Activated naive CD4-positive, alpha-beta T cell treated with anti-CD3 and anti-CD28 coated beads, Interleukin-2, amount 50 U/mL, for 24 hours (primary cell): Measurements from ENCODE around the gene TACR1.
"Not testable (repeated sequence)": the region's sequence is repeated elsewhere in the genome, so short reads cannot be mapped to it uniquely, and the experiment has no call there.

Experiments
- H3K27ac Mint-ChIP-seq: one replicate; pipeline ENCODE4 v1.8.0; 2021; ENCODE audit warnings: mild to moderate bottlenecking, mixed read lengths
- H3K27me3 Mint-ChIP-seq: one replicate; pipeline ENCODE4 v1.8.0; 2021; ENCODE audit warnings: mixed read lengths
- H3K36me3 Mint-ChIP-seq: one replicate; pipeline ENCODE4 v1.8.0; 2021; ENCODE audit warnings: mixed read lengths
- H3K4me1 Mint-ChIP-seq: one replicate; pipeline ENCODE4 v1.8.0; 2021; ENCODE audit warnings: mixed read lengths
- H3K4me3 Mint-ChIP-seq: one replicate; pipeline ENCODE4 v1.8.0; 2021; ENCODE audit warnings: mild to moderate bottlenecking, mixed read lengths
- H3K9me3 Mint-ChIP-seq: one replicate; pipeline ENCODE4 v1.8.0; 2021; ENCODE audit warnings: mixed read lengths

Gene TACR1

GRCh38 chr2:75174519-75174918, 24.8 kb downstream of the TACR1 start:
- Mint-ChIP-seq H3K4me3 (no peak overlapping the region), H3K36me3 (no peaks in the 10 kb centered on the region), H3K4me1 (no peaks in the 10 kb centered on the region), H3K27ac (no peak overlapping the region), H3K9me3 (no peaks in the 10 kb centered on the region), H3K27me3 (peaks cover 1% of the 10 kb centered on the region)

GRCh38 chr2:75173740-75174139, 25.6 kb downstream of the TACR1 start:
- no peaks in the 10 kb centered on the region for H3K36me3 Mint-ChIP-seq
- no peak overlapping the region for H3K4me3 Mint-ChIP-seq
- H3K27ac Mint-ChIP-seq: no peak overlapping the region
- no peaks in the 10 kb centered on the region for H3K9me3 Mint-ChIP-seq
- peaks cover 1% of the 10 kb centered on the region for H3K27me3 Mint-ChIP-seq
- no peaks in the 10 kb centered on the region for H3K4me1 Mint-ChIP-seq

- H3K36me3 Mint-ChIP-seq, H3K4me3 Mint-ChIP-seq, H3K4me1 Mint-ChIP-seq, H3K27me3 Mint-ChIP-seq, H3K27ac Mint-ChIP-seq, H3K9me3 Mint-ChIP-seq: not testable (repeated sequence)
Observed at GRCh38 chr2:75171423-75171822, 27.9 kb downstream of the TACR1 start.

GRCh38 chr2:75170889-75171288, 28.4 kb downstream of the TACR1 start:
- Mint-ChIP-seq H3K9me3 (no peaks in the 10 kb centered on the region), H3K36me3 (no peaks in the 10 kb centered on the region)

GRCh38 chr2:75168186-75168585, 31.1 kb downstream of the TACR1 start:
- Mint-ChIP-seq H3K4me1 (no peaks in the 10 kb centered on the region), H3K27ac (no peak overlapping the region), H3K36me3 (no peaks in the 10 kb centered on the region), H3K27me3 (peaks cover 1% of the 10 kb centered on the region), H3K9me3 (no peaks in the 10 kb centered on the region), H3K4me3 (no peak overlapping the region)

More at GRCh38 chr2:75170889-75171288, 28.4 kb downstream of the TACR1 start:
- no peak overlapping the region for H3K4me3 Mint-ChIP-seq
- peaks cover 1% of the 10 kb centered on the region for H3K27me3 Mint-ChIP-seq
- H3K27ac Mint-ChIP-seq: no peak overlapping the region
- no peaks in the 10 kb centered on the region for H3K4me1 Mint-ChIP-seq

- H3K27me3 Mint-ChIP-seq: peaks cover 1% of the 10 kb centered on the region
- no peak overlapping the region for H3K4me3 Mint-ChIP-seq
- no peak overlapping the region for H3K27ac Mint-ChIP-seq
- no peaks in the 10 kb centered on the region for H3K36me3 Mint-ChIP-seq
- no peaks in the 10 kb centered on the region for H3K4me1 Mint-ChIP-seq
- no peaks in the 10 kb centered on the region for H3K9me3 Mint-ChIP-seq
Observed at GRCh38 chr2:75166491-75166890, 32.8 kb downstream of the TACR1 start.

GRCh38 chr2:75162897-75163296, 36.4 kb downstream of the TACR1 start:
- no peaks in the 10 kb centered on the region for H3K36me3 Mint-ChIP-seq
- peaks cover 2% of the 10 kb centered on the region for H3K27me3 Mint-ChIP-seq
- no peak overlapping the region for H3K27ac Mint-ChIP-seq
- H3K4me3 Mint-ChIP-seq: no peak overlapping the region
- H3K4me1 Mint-ChIP-seq: no peaks in the 10 kb centered on the region
- H3K9me3 Mint-ChIP-seq: no peaks in the 10 kb centered on the region

- Mint-ChIP-seq H3K9me3 (no peaks in the 10 kb centered on the region), H3K4me1 (no peaks in the 10 kb centered on the region)
Observed at GRCh38 chr2:75162259-75162658, 37.1 kb downstream of the TACR1 start.

GRCh38 chr2:75157435-75157834, 41.9 kb downstream of the TACR1 start:
- H3K27ac Mint-ChIP-seq: no peak overlapping the region
- H3K36me3 Mint-ChIP-seq: no peaks in the 10 kb centered on the region
- H3K4me1 Mint-ChIP-seq: no peaks in the 10 kb centered on the region
- peaks cover 2% of the 10 kb centered on the region for H3K27me3 Mint-ChIP-seq
- H3K4me3 Mint-ChIP-seq: no peak overlapping the region
- H3K9me3 Mint-ChIP-seq: no peaks in the 10 kb centered on the region

More at GRCh38 chr2:75162259-75162658, 37.1 kb downstream of the TACR1 start:
- Mint-ChIP-seq H3K36me3 (no peaks in the 10 kb centered on the region), H3K27ac (no peak overlapping the region), H3K4me3 (no peak overlapping the region), H3K27me3 (peaks cover 2% of the 10 kb centered on the region)

GRCh38 chr2:75155115-75155514, 44.2 kb downstream of the TACR1 start:
- Mint-ChIP-seq H3K9me3 (no peaks in the 10 kb centered on the region), H3K36me3 (peaks cover 3% of the 10 kb centered on the region), H3K27ac (no peak overlapping the region), H3K4me3 (no peak overlapping the region), H3K27me3 (no peaks in the 10 kb centered on the region), H3K4me1 (no peaks in the 10 kb centered on the region)

- no peaks in the 10 kb centered on the region for H3K9me3 Mint-ChIP-seq
- H3K27me3 Mint-ChIP-seq: no peaks in the 10 kb centered on the region
Observed at GRCh38 chr2:75153221-75153620, 46.1 kb downstream of the TACR1 start.

GRCh38 chr2:75152243-75152642, 47.1 kb downstream of the TACR1 start:
- H3K4me1 Mint-ChIP-seq, H3K36me3 Mint-ChIP-seq, H3K27me3 Mint-ChIP-seq, H3K27ac Mint-ChIP-seq, H3K4me3 Mint-ChIP-seq, H3K9me3 Mint-ChIP-seq: not testable (repeated sequence)

More at GRCh38 chr2:75153221-75153620, 46.1 kb downstream of the TACR1 start:
- H3K4me1 Mint-ChIP-seq: no peaks in the 10 kb centered on the region
- no peak overlapping the region for H3K27ac Mint-ChIP-seq
- peaks cover 4% of the 10 kb centered on the region for H3K36me3 Mint-ChIP-seq
- no peak overlapping the region for H3K4me3 Mint-ChIP-seq

GRCh38 chr2:75147884-75148283, 51.4 kb downstream of the TACR1 start:
- not testable (repeated sequence) for H3K9me3 Mint-ChIP-seq, H3K4me3 Mint-ChIP-seq, H3K27ac Mint-ChIP-seq, H3K27me3 Mint-ChIP-seq, H3K4me1 Mint-ChIP-seq, H3K36me3 Mint-ChIP-seq

- Mint-ChIP-seq H3K36me3 (peaks cover 4% of the 10 kb centered on the region), H3K9me3 (no peaks in the 10 kb centered on the region), H3K27me3 (no peaks in the 10 kb centered on the region), H3K27ac (no peak overlapping the region), H3K4me3 (no peak overlapping the region), H3K4me1 (no peaks in the 10 kb centered on the region)
Observed at GRCh38 chr2:75146606-75147332, 52.6 kb downstream of the TACR1 start.

- not testable (repeated sequence) for H3K9me3 Mint-ChIP-seq, H3K27me3 Mint-ChIP-seq, H3K4me3 Mint-ChIP-seq, H3K4me1 Mint-ChIP-seq, H3K36me3 Mint-ChIP-seq, H3K27ac Mint-ChIP-seq
Observed at GRCh38 chr2:75146221-75146605, 53.1 kb downstream of the TACR1 start.

- Mint-ChIP-seq H3K27ac (no peak overlapping the region), H3K9me3 (no peaks in the 10 kb centered on the region), H3K36me3 (no peaks in the 10 kb centered on the region), H3K4me3 (no peak overlapping the region), H3K4me1 (no peaks in the 10 kb centered on the region), H3K27me3 (no peaks in the 10 kb centered on the region)
Observed at GRCh38 chr2:75142081-75142480, 57.2 kb downstream of the TACR1 start.

- H3K4me3 Mint-ChIP-seq: no peak overlapping the region
Observed at GRCh38 chr2:75140288-75140687, 59.0 kb downstream of the TACR1 start.

More at GRCh38 chr2:75140288-75140687, 59.0 kb downstream of the TACR1 start:
- Mint-ChIP-seq H3K27ac (no peak overlapping the region), H3K36me3 (no peaks in the 10 kb centered on the region), H3K27me3 (peaks cover 3% of the 10 kb centered on the region), H3K9me3 (no peaks in the 10 kb centered on the region), H3K4me1 (no peaks in the 10 kb centered on the region)
